Subcutaneous adipose tissue (tissue), 4 donors: ENCODE measurements around the gene SLC8B1. TPM values are rescaled to one million over a fixed set of nuclear protein-coding genes. Genes with fewer than 3 reads are reported as not detected.

Experiments
- CTCF ChIP-seq: fragments of 450-650 bp; IDR thresholded peaks from one replicate; pipeline ENCODE4 v1.5.1; 2016; ENCODE audit warnings: low read depth, mild to moderate bottlenecking, control low read depth, antibody characterized with exemption, moderate library complexity
- total RNA-seq, 4 donors: library from RNA; depleted of rRNA; stranded (reverse); fragments of >200 nt; gene quantifications; one replicate each; pipeline ENCODE4 v1.1.0, GENCODE V29; 2016

SLC8B1 gene
- total RNA-seq, 4 donors from 2014 or later = 16.8 to 53.9 (median 39.1) TPM

DNA sequence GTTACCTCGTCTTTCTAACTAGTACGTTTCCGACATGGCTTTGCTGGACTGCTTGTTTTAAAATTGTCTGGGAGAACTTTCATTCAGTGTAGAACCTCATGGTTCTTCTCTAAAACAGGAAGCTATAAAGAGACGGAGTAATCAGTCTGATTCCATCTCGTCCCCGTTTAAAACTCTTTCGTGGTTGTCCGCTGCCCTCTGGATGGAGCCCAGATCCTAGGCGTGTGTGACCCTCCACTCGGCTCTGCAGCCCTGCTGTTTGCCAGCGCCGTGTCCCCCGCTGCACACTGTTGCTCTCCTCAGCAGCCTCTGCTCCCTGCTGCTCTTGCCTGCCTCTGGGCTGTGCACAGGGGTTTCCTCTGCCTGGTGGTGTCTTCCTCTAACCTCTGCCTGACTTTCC lies 50.2 kb downstream of the SLC8B1 start:
- no peak for TF ChIP-seq CTCF

- TF ChIP-seq CTCF = no peak
Observed at GRCh38 chr12:113278633-113279032, 56.3 kb downstream of the SLC8B1 start.

- TF ChIP-seq CTCF = no peak
Observed at GRCh38 chr12:113278141-113278540, 56.8 kb downstream of the SLC8B1 start.

GRCh38 chr12:113277511-113277910 lies 57.4 kb downstream of the SLC8B1 start:
- no peak for TF ChIP-seq CTCF

DNA sequence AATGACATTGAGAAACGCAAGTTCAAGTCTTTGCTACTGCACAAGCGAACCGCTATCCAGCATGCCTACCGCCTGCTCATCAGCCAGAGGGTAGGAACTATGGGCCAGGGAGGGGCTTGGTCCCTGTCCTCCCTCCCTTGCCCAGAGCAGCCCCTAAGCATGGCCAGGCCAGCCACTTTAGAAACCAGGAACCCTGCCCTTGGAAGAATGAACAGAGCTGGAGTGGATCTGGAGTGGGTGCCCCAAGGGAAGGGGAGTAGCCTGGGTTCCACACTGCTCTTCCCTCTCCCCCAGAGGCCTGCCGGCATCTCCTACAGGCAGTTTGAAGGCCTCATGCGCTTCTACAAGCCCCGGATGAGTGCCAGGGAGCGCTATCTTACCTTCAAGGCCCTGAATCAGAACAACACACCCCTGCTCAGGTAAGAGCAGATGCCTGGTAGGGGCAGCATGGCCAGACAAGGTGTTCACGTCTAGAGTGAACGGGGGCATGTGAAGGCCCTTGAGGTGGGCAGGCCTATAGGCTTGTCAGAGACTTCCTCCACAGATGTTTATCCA lies 57.9 kb downstream of the SLC8B1 start:
- TF ChIP-seq CTCF = no peak

- TF ChIP-seq CTCF = no peak
Observed at GRCh38 chr12:113276306-113276705, 58.6 kb downstream of the SLC8B1 start.

DNA sequence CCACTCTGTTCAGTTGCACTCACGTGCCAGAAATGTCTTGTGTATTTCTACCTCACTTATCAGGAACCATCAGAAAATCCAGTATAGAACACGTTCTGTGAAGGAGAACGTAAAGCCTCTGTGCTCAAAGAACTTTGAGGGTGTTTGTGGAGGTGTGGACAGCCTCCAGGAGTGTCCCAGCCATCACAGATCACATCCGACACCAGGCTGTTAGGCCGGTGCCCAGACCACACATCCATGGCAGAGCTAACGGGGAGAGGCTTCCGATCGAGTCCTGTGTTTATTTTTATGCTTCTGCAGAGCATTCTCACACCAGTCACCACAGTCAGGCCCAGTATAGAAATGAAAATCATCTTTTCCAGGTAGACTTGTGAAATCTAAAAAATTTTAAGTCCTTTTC lies 60.1 kb downstream of the SLC8B1 start:
- no peak for TF ChIP-seq CTCF
